SK-N-MC (cell line): ENCODE data around the gene NDUFS8.

Experiments used
- DNase-seq: peaks from one replicate; pipeline ENCODE4 v3.0.0-alpha.2; 2011; ENCODE audit warnings: low read depth, low spot score
- H3K27ac ChIP-seq: fragments of 200-600 bp; sonication (generic); 2 replicates; pipeline ENCODE4 v1.5.1; 2016; ENCODE audit warnings: mixed run types
- H3K36me3 ChIP-seq: fragments of 200-600 bp; sonication (generic); 2 replicates; pipeline ENCODE4 v1.6.1; 2017; ENCODE audit warnings: antibody characterized with exemption, low read length, mixed read lengths; ENCODE audit not compliant: insufficient read depth
- H3K4me3 ChIP-seq: fragments of 200-600 bp; sonication (generic); 2 replicates; pipeline ENCODE4 v1.5.1; 2016
- H3K9ac ChIP-seq: fragments of 200-600 bp; sonication (generic); 2 replicates; pipeline ENCODE4 v1.8.0; 2017; ENCODE audit warnings: mixed run types, mixed read lengths; ENCODE audit not compliant: insufficient read length
- H3K9me3 ChIP-seq: fragments of 200-600 bp; sonication (generic); 2 replicates; pipeline ENCODE4 v1.6.1; 2017; ENCODE audit warnings: low read depth, mild to moderate bottlenecking, antibody characterized with exemption, low read length, moderate library complexity, mixed read lengths
- EZH2 ChIP-seq: fragments of 200-600 bp; sonication (generic); IDR thresholded peaks from one replicate; pipeline ENCODE4 v1.6.1; 2017; ENCODE audit warnings: antibody characterized with exemption
- FOXP2 ChIP-seq: optimal IDR thresholded peaks from 2 replicates; pipeline ENCODE3; 2011; ENCODE audit warnings: mild to moderate bottlenecking, moderate library complexity; ENCODE audit not compliant: insufficient read depth; ENCODE audit errors: extremely low read length, control extremely low read depth
- POLR2AphosphoS5 ChIP-seq: IDR thresholded peaks from 2 replicates; pipeline ENCODE4 v1.6.1; 2012; ENCODE audit warnings: mild to moderate bottlenecking, low read depth, low read length, borderline replicate concordance

Gene NDUFS8

DNA sequence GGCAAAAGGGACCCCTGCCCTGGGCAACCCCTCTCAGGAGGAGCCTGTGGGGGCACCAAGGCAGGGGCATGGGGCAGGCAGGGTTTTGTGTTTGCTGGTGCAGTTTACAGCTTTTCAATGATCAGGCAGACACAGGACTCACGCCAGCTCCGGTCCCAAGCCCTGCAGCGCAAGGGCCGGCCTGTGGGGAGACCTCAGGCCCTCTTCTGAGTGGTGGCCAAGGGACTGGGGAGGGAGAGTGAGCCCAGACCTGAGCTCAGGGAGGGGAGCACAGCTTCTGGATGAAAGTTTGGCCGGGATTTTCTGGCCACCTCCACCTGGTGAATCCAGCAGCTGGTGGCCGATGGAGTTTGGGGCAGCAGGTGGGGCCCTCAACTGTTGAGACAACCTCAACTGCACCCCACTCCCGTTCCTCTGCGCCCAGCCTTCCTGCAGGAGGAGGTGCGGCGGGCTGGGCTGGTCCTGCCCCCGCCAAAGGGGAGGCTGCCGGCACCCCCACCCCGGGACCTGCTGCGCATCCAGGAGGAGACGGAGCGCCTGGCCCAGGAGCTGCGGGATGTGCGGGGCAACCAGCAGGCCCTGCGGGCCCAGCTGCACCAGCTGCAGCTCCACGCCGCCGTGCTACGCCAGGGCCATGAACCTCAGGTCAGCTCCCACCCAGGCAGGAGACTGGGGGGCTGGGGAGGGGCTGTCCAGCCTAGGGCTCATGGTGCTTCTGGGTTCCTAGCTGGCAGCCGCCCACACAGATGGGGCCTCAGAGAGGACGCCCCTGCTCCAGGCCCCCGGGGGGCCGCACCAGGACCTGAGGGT lies 11.9 kb downstream of the NDUFS8 start:
- DNase-seq, result no peak
- H3K9ac ChIP-seq, result no peak overlapping the region
- no peaks in the 10 kb centered on the region for H3K36me3 ChIP-seq
- no peaks in the 10 kb centered on the region for H3K9me3 ChIP-seq
- TF ChIP-seq POLR2AphosphoS5, result no peak
- no peak overlapping the region for H3K4me3 ChIP-seq
- H3K27ac ChIP-seq, result no peak overlapping the region

DNA sequence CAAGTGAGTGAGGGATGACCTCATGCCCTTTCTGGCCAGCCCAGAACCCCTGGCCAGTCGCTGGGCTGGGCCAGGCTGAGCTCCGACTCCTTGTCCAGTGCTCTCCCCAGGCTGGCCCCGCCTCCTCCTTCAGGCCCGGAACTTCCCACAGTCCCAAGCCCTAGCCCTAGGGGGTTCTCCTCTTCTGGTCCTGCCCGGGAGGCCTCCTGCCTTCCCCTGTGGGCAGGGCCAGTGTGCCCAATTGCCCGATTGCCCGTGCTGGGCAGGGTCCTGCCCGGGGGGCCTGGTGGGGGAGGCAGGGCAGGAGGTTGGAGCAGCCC lies 12.5 kb downstream of the NDUFS8 start:
- TF ChIP-seq EZH2 (no peak), FOXP2 (no peak), POLR2AphosphoS5 (no peak)
- Histone ChIP-seq H3K36me3 (no peaks in the 10 kb centered on the region), H3K27ac (no peak overlapping the region), H3K4me3 (no peak overlapping the region), H3K9me3 (no peaks in the 10 kb centered on the region), H3K9ac (no peak overlapping the region)
- DNase-seq, result no peak

DNA sequence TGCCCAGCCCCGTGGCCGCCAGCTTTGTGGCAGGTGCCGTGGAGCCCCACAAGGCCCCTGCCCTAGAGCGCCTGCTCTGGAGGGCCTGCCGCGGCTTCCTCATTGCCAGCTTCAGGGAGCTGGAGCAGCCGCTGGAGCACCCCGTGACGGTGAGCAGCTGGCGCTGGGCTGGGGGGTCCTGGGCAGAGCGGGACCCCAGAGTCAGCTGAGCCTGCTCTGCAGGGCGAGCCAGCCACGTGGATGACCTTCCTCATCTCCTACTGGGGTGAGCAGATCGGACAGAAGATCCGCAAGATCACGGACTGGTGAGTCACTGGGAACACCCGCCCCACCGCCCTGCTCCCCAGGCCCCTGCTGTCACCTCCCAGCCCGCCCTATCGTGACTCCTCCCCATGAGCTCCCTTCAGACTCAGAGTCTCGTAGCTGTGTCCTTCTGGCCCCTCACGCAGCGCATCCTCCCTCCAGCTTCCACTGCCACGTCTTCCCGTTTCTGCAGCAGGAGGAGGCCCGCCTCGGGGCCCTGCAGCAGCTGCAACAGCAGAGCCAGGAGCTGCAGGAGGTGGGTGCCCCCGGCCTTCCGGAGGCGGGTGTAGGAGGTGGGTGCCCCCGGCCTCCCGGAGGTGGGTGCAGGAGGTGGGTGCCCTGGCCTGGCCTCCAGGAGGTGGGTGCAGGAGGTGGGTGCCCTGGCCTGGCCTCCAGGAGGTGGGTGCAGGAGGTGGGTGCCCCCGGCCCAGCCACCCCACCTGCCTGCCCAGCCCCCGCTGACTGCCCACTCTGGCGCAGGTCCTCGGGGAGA lies 13.1 kb downstream of the NDUFS8 start:
- DNase-seq, result no peak
- H3K4me3 ChIP-seq, result no peak overlapping the region
- H3K27ac ChIP-seq, result no peak overlapping the region
- TF ChIP-seq EZH2 (no peak), POLR2AphosphoS5 (no peak), FOXP2 (no peak)
- H3K9me3 ChIP-seq, result no peaks in the 10 kb centered on the region
- no peaks in the 10 kb centered on the region for H3K36me3 ChIP-seq
- H3K9ac ChIP-seq, result no peak overlapping the region

DNA sequence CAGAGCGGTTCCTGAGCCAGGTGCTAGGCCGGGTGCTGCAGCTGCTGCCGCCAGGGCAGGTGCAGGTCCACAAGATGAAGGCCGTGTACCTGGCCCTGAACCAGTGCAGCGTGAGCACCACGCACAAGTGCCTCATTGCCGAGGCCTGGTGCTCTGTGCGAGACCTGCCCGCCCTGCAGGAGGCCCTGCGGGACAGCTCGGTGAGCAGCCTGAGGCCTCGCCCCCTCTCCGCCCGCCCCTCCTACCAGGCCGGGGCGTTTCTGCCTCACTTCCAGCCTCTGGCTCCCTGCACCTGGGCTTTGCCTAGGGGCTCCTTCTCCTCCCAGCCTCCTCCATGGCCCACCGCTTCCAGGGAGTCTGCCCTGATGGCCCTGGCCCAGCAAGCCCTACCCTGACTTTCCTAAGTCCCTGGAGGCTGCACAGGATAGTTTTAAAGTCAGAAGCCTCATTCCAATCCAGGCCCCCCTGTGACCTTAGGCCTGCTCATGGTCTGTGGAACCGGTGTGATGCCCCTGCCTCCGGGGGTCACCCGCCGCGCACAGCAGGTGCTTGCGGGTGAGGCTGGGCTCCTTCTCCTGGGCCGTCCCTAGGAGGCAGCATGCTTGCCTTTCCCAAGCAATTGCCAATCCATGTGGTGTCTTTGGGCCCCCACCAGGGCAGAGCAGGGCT lies 13.8 kb downstream of the NDUFS8 start:
- H3K9ac ChIP-seq, result no peak overlapping the region
- H3K9me3 ChIP-seq, result no peaks in the 10 kb centered on the region
- DNase-seq, result no peak
- TF ChIP-seq POLR2AphosphoS5 (no peak), EZH2 (no peak), FOXP2 (no peak)
- H3K4me3 ChIP-seq, result no peak overlapping the region
- no peaks in the 10 kb centered on the region for H3K36me3 ChIP-seq
- H3K27ac ChIP-seq, result no peak overlapping the region

DNA sequence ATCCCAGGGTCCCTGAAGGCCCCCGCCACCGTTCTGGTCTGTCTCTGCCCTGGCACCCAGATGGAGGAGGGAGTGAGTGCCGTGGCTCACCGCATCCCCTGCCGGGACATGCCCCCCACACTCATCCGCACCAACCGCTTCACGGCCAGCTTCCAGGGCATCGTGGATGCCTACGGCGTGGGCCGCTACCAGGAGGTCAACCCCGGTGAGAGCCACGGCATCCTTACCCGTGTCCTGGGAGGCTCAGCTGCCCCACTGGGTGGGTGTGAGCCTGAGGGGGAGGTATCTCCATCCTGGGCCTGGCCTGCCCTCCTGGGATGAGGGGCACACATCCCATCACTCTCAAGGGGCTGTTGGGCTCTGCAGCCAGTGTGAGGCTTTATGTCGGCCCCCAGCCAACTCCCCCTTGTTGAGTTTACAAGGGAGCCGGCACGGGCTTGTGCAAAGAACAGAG lies 14.4 kb downstream of the NDUFS8 start:
- no peak for DNase-seq
- TF ChIP-seq EZH2 (no peak), FOXP2 (no peak), POLR2AphosphoS5 (no peak)
- H3K27ac ChIP-seq, result no peak overlapping the region

DNA sequence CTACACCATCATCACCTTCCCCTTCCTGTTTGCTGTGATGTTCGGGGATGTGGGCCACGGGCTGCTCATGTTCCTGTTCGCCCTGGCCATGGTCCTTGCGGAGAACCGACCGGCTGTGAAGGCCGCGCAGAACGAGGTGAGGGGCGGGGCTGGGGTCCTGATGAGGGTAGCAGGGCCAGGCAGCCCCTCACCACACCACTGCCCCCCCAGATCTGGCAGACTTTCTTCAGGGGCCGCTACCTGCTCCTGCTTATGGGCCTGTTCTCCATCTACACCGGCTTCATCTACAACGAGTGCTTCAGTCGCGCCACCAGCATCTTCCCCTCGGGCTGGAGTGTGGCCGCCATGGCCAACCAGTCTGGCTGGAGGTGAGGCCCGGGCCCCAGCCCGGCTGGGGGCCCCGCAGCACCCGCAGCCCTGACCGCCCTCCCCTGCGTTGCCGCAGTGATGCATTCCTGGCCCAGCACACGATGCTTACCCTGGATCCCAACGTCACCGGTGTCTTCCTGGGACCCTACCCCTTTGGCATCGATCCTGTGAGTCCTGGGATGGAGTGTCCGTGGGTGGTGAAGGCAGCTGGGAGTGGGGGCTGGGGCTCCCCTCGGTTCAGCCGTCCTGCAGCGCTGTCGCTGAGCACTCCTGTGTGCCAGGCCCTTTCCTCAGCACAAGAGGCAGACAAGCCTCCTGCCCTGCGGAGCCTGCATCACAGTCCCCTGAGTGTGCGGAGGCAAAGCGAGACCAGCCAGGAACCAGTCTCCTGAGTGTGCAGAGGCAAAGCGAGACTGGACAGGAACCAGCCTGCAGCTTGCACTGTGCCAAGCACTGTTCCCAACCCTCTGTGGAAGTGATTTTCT lies 17.2 kb downstream of the NDUFS8 start:
- no peak overlapping the region for H3K27ac ChIP-seq
- TF ChIP-seq EZH2, result no peak
- TF ChIP-seq FOXP2, result no peak
- no peak for TF ChIP-seq POLR2AphosphoS5
- no peak overlapping the region for H3K4me3 ChIP-seq
- no peaks in the 10 kb centered on the region for H3K9me3 ChIP-seq
- H3K36me3 ChIP-seq, result no peaks in the 10 kb centered on the region
- no peak overlapping the region for H3K9ac ChIP-seq
- no peak for DNase-seq

More for the DNA sequence above, 14.4 kb downstream of the NDUFS8 start:
- no peaks in the 10 kb centered on the region for H3K36me3 ChIP-seq
- H3K4me3 ChIP-seq, result no peak overlapping the region
- H3K9ac ChIP-seq, result no peak overlapping the region
- no peaks in the 10 kb centered on the region for H3K9me3 ChIP-seq

DNA sequence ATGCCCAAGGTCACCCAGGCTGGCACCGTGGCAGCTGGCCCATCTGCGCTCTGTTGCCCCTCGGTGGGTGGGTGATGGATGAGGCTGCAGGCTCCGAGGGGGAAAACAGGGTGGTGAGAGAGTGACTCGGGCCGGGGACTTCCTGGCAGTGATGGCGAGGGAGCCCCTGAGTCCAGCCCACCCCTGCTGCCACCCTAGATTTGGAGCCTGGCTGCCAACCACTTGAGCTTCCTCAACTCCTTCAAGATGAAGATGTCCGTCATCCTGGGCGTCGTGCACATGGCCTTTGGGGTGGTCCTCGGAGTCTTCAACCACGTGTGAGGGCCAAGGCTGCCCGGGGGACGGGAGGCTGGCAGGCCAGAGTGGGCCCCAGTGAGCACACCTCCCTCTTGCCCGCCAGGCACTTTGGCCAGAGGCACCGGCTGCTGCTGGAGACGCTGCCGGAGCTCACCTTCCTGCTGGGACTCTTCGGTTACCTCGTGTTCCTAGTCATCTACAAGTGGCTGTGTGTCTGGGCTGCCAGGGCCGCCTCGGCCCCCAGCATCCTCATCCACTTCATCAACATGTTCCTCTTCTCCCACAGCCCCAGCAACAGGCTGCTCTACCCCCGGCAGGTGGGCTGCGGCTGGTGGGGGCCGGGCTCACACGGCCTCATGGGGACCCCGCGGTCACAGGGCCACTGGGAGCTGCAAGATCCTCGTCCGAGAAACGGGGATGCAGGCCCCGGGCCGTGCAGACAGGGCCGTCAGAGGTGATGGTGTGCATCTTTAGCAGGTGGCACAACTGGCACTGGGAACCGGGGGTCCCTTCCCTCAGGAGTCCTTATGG lies 18.4 kb downstream of the NDUFS8 start:
- no peaks in the 10 kb centered on the region for H3K9me3 ChIP-seq
- no peaks in the 10 kb centered on the region for H3K36me3 ChIP-seq
- TF ChIP-seq POLR2AphosphoS5, result no peak
- TF ChIP-seq FOXP2, result no peak
- no peak for TF ChIP-seq EZH2
- no peak overlapping the region for H3K9ac ChIP-seq
- DNase-seq, result no peak
- no peak overlapping the region for H3K4me3 ChIP-seq
- H3K27ac ChIP-seq, result no peak overlapping the region
